Measurements from ENCODE around the gene CARTPT.

GRCh38 chr5:71711610-71712009 lies 7.5 kb upstream of the CARTPT start:
- no peak for TF ChIP-seq POLR2A (IDR thresholded peaks at IDR 0.05)
- no peak for TF ChIP-seq CTCF (IDR thresholded peaks at IDR 0.05 in 4 of 5, conservative IDR thresholded peaks at IDR 0.05 in 1 of 5)
